ENCODE results near the gene MAPT. TPM values are rescaled to one million over a fixed set of nuclear protein-coding genes. Genes with fewer than 3 reads are reported as not detected.

The MAPT gene
- total and polyA plus RNA-seq, 2 of the 13 experiments (the other 11 are each of a cell fraction or from before 2014, with no cell fraction given): 2.1 to 2.8 TPM

DNA sequence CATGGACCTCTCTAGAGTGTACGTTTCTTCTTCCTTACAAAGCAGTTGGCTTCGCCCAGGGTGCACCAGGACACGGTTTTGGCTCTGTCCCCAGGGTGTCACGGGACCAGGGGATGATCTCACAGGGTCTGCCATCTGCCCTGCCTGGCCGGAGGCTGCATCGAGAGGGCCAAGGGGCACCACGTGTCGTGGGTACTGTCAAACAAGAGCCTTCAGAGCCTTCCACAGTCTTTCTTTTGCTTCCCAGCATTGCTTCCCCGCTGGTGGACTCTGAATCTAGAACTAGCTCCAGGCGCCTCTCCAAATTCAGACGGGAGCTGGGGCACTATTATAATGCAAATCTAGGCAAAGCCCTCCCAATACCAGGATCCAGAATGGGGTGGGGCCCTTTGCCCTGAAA lies 47.9 kb downstream of the MAPT start:
- CTCF ChIA-PET (ENCODE audit: low intra/inter-chr PET ratio, low total read pairs): no interaction called here
- Histone ChIP-seq H3K9ac (ENCODE audit: insufficient read depth, low read depth, low read length) (no peak overlapping the region), H3K27ac (ENCODE audit: extremely low read length, insufficient read depth, low read length) (no peak overlapping the region), H3K4me2 (ENCODE audit: low read depth, low read length) (no peak overlapping the region), H3K4me3 (replicated peaks in 1 of 3; ENCODE audit: insufficient read depth in 1 of 3, low read depth in 2 of 3, low read length in 3 of 3) (no peak overlapping the region), H3K27me3 (ENCODE audit: control insufficient read depth in 1 of 2, insufficient read depth in 2 of 2, low read length in 2 of 2) (no peaks in the 10 kb centered on the region), H3K36me3 (replicated peaks in 1 of 2; ENCODE audit: control insufficient read depth in 1 of 2, insufficient read depth in 2 of 2, low read length in 2 of 2) (no peaks in the 10 kb centered on the region), H3K9me3 (ENCODE audit: low read length) (no peaks in the 10 kb centered on the region), H3K4me1 (ENCODE audit: insufficient read depth, low read length) (peaks cover 9% of the 10 kb centered on the region), H4K20me1 (ENCODE audit: insufficient read depth, low read length) (no peaks in the 10 kb centered on the region), H3K79me2 (ENCODE audit: insufficient read depth, low read length) (no peaks in the 10 kb centered on the region), H2AFZ (ENCODE audit: low read length) (no peak overlapping the region)
- no TSS peak for BruUV-seq (replicated peaks)
- ATAC-seq: no peak
- DNase-seq (ENCODE audit: low spot score): no peak
- POLR2A ChIA-PET: no interaction called here
- in situ Hi-C loops (cut with HindIII; ENCODE audit: extremely low pct_ligation_motif_present, low pct_unique_long_range_greater_than_20kb) (no loop called here), intact Hi-C loops (cut with micrococcal nuclease; ENCODE audit: unreplicated experiment) (loop anchor here (10.0 kb wide), 1 partner anchor 47 kb away; the partner anchor contains the start of gene MAPT)
- TF ChIP-seq SRSF9 (IDR thresholded peaks at IDR 0.05; ENCODE audit: borderline replicate concordance, insufficient read depth, low read depth, low read length, poor library complexity, severe bottlenecking) (no peak), DPF2 (CRISPR knock-in tag; IDR thresholded peaks at IDR 0.05; ENCODE audit: borderline replicate concordance, low read depth) (no peak), SSRP1 (CRISPR knock-in tag; IDR thresholded peaks at IDR 0.05) (no peak), ZNF501 (CRISPR knock-in tag; IDR thresholded peaks at IDR 0.05) (no peak), ZNF543 (CRISPR knock-in tag; IDR thresholded peaks at IDR 0.05) (no peak), NFE2L1 (CRISPR knock-in tag; IDR thresholded peaks at IDR 0.05; ENCODE audit: borderline replicate concordance) (no peak), FLYWCH1 (CRISPR knock-in tag; IDR thresholded peaks at IDR 0.05) (no peak), ZNF224 (CRISPR knock-in tag; IDR thresholded peaks at IDR 0.05) (no peak), ZFYVE20 (CRISPR knock-in tag; IDR thresholded peaks at IDR 0.05; ENCODE audit: borderline replicate concordance, low read depth) (no peak), SIN3A (IDR thresholded peaks at IDR 0.05; ENCODE audit: borderline replicate concordance, low read depth, low read length) (no peak), ZNF749 (CRISPR knock-in tag; IDR thresholded peaks at IDR 0.05; ENCODE audit: borderline replicate concordance) (no peak), KLF13 (CRISPR knock-in tag; IDR thresholded peaks at IDR 0.05) (no peak)
- TF ChIP-seq, protein P1, sequence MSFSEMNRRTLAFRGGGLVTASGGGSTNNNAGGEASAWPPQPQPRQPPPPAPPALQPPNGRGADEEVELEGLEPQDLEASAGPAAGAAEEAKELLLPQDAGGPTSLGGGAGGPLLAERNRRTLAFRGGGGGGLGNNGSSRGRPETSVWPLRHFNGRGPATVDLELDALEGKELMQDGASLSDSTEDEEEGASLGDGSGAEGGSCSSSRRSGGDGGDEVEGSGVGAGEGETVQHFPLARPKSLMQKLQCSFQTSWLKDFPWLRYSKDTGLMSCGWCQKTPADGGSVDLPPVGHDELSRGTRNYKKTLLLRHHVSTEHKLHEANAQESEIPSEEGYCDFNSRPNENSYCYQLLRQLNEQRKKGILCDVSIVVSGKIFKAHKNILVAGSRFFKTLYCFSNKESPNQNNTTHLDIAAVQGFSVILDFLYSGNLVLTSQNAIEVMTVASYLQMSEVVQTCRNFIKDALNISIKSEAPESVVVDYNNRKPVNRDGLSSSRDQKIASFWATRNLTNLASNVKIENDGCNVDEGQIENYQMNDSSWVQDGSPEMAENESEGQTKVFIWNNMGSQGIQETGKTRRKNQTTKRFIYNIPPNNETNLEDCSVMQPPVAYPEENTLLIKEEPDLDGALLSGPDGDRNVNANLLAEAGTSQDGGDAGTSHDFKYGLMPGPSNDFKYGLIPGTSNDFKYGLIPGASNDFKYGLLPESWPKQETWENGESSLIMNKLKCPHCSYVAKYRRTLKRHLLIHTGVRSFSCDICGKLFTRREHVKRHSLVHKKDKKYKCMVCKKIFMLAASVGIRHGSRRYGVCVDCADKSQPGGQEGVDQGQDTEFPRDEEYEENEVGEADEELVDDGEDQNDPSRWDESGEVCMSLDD (CRISPR knock-in tag; IDR thresholded peaks at IDR 0.05; ENCODE audit: borderline replicate concordance): no peak
- TF ChIP-seq, protein P2, sequence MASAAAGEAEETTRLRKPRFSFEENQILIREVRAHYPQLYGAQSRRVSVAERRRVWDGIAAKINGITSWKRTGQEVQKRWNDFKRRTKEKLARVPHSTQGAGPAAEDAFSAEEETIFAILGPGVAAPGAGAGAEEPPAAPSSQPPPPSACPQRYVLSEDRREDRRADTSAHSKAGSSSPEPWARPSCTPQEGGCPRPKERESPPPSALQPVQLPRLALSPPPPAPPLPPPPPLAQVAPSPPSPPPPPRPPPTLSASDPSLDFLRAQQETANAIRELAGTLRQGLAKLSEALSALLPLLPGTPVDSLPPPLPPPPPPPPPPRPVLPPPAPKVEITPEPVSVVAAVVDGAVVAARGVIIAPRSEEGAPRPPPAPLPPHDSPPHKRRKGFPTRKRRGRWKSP (CRISPR knock-in tag; IDR thresholded peaks at IDR 0.05): no peak
- TF ChIP-seq, protein P3, sequence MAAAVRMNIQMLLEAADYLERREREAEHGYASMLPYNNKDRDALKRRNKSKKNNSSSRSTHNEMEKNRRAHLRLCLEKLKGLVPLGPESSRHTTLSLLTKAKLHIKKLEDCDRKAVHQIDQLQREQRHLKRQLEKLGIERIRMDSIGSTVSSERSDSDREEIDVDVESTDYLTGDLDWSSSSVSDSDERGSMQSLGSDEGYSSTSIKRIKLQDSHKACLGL (CRISPR knock-in tag; IDR thresholded peaks at IDR 0.05): no peak
- no peak for FAIRE-seq
- WGBS (ENCODE audit: low lambda C conversion rate): 79% methylated on average over 11 of the region's 11 CpGs

All from HepG2 (cell line).